Lung (tissue), 12 donors: ENCODE measurements around the gene SARDH. TPM values are rescaled to one million over a fixed set of nuclear protein-coding genes. Genes with fewer than 3 reads are reported as not detected.

Experiments used
- ATAC-seq: fragments of 200-7000 bp; cut with Tn5 transposase; one replicate; pipeline ENCODE4 v1.9.1; 2020; ENCODE audit warnings: moderate number of reproducible peaks; ENCODE audit not compliant: insufficient read depth, low FRiP score
- DNase-seq, 3 donors: peaks; one replicate each; pipeline ENCODE4 v3.0.0-alpha.2; 2013 to 2017
- H3K27ac ChIP-seq, 2 donors: one replicate each; pipeline ENCODE4 v1.5.1; 2013; ENCODE audit warnings: mild to moderate bottlenecking in 2 of 2, moderate library complexity in 2 of 2, control low read depth in 1 of 2, inconsistent platforms in 1 of 2, low read depth in 1 of 2, low read length in 1 of 2
- H3K27me3 ChIP-seq, 3 donors: one replicate each; pipeline ENCODE4 v1.5.1; 2013; ENCODE audit warnings: low read length in 2 of 3; ENCODE audit not compliant: control insufficient read depth in 3 of 3, insufficient read depth in 3 of 3
- H3K36me3 ChIP-seq, 4 donors: one replicate each; pipeline ENCODE4 v1.5.1; 2013; ENCODE audit warnings: low read length in 4 of 4, mild to moderate bottlenecking in 1 of 4, moderate library complexity in 1 of 4; ENCODE audit not compliant: control insufficient read depth in 4 of 4, insufficient read depth in 4 of 4
- H3K4me1 ChIP-seq, 5 donors: one replicate each; pipeline ENCODE4 v1.5.1; 2013; ENCODE audit warnings: low read length in 5 of 5, mild to moderate bottlenecking in 2 of 5, moderate library complexity in 1 of 5; ENCODE audit not compliant: control insufficient read depth in 5 of 5, insufficient read depth in 5 of 5
- H3K4me3 ChIP-seq: one replicate; pipeline ENCODE4 v1.5.1; 2013; ENCODE audit warnings: mild to moderate bottlenecking, control low read depth, moderate library complexity
- H3K9ac ChIP-seq, 2 donors: one replicate each; pipeline ENCODE4 v1.5.1; 2013; ENCODE audit warnings: low read length in 2 of 2, control low read depth in 1 of 2; ENCODE audit not compliant: insufficient read depth in 1 of 2
- H3K9me3 ChIP-seq, 4 donors: one replicate each; pipeline ENCODE4 v1.5.1; 2013; ENCODE audit warnings: low read length in 3 of 4, mild to moderate bottlenecking in 1 of 4, moderate library complexity in 1 of 4; ENCODE audit not compliant: control insufficient read depth in 4 of 4, insufficient read depth in 3 of 4
- CTCF ChIP-seq: IDR thresholded peaks from 2 replicates; pipeline ENCODE4 v1.5.1; 2012; ENCODE audit warnings: mild to moderate bottlenecking; ENCODE audit errors: control extremely low read depth, extremely low read depth
- WGBS, 2 donors: extraction: QIAGEN DNeasy Blood & Tissue Kit; methylation state at CpG; one replicate each; pipeline ENCODE4 v1.1.7; 2013; 5-methylcytosine and 5-hydroxymethylcytosine counted together
- polyA plus RNA-seq, 2 donors: library from polyadenylated mRNA; stranded (reverse); fragments of 200-250 nt; gene quantifications; one replicate each; pipeline ENCODE4 v1.2.1, GENCODE V29; 2013
- total RNA-seq, 2 donors: library from RNA; depleted of rRNA in 1 of 2; stranded (reverse); fragments of >200 nt in 1 of 2; gene quantifications; one replicate each; pipeline ENCODE4 v1.2.1, GENCODE V29; 2014 to 2021
- donor health status: control.
- donor health status: control.
- donor health status: Bipolar disorder and iron deficiency.
- donor health status: healthy.
- donor health status: DM: yes; HTN: yes; CAD: no.

Gene SARDH
- total and polyA plus RNA-seq, 4 donors, result 1.8 to 8.4 (median 4.7) TPM

- 83 to 94% methylated on average over 7 to 8 of the region's 8 CpGs for WGBS, 2 donors
- peaks cover 0 to 19% (median 10%) of the 10 kb centered on the region in 5 donors for H3K4me1 ChIP-seq
- no peaks in the 10 kb centered on the region for H3K36me3 ChIP-seq
- no peaks in the 10 kb centered on the region for H3K9me3 ChIP-seq
- TF ChIP-seq CTCF, result no peak
- H3K4me3 ChIP-seq, result no peak overlapping the region
- ATAC-seq (no peak), DNase-seq (no peak)
- no peaks in the 10 kb centered on the region for H3K27me3 ChIP-seq
- H3K9ac ChIP-seq, result no peak overlapping the region
- no peak overlapping the region for H3K27ac ChIP-seq
Observed at GRCh38 chr9:133735931-133736330, 2.2 kb downstream of the SARDH start.

GRCh38 chr9:133735415-133735775 lies 2.8 kb downstream of the SARDH start:
- TF ChIP-seq CTCF, result no peak
- no peak for DNase-seq
- 77 to 87% methylated on average over 10 of the region's 10 CpGs for WGBS, 2 donors

GRCh38 chr9:133734590-133735414 lies 3.4 kb downstream of the SARDH start:
- Histone ChIP-seq H3K27me3 (no peaks in the 10 kb centered on the region), H3K27ac (no peak overlapping the region), H3K4me1 (peaks cover 0 to 19% (median 10%) of the 10 kb centered on the region in 5 donors), H3K36me3 (no peaks in the 10 kb centered on the region), H3K9ac (no peak overlapping the region), H3K9me3 (no peaks in the 10 kb centered on the region), H3K4me3 (no peak overlapping the region)
- 72 to 80% methylated on average over 23 of the region's 23 CpGs for WGBS, 2 donors
- ATAC-seq, result no peak
- DNase-seq, result no peak
- TF ChIP-seq CTCF, result no peak

More at GRCh38 chr9:133735415-133735775, 2.8 kb downstream of the SARDH start:
- no peaks in the 10 kb centered on the region for H3K9me3 ChIP-seq
- no peaks in the 10 kb centered on the region for H3K27me3 ChIP-seq
- no peak overlapping the region for H3K9ac ChIP-seq
- ATAC-seq, result no peak
- peaks cover 0 to 19% (median 10%) of the 10 kb centered on the region in 5 donors for H3K4me1 ChIP-seq
- H3K27ac ChIP-seq, result no peak overlapping the region
- no peaks in the 10 kb centered on the region for H3K36me3 ChIP-seq
- no peak overlapping the region for H3K4me3 ChIP-seq
